GM19455 (cell line): ENCODE data around the gene B4GALT7.
"Not testable (repeated sequence)": the region's sequence is repeated elsewhere in the genome, so short reads cannot be mapped to it uniquely, and the experiment has no call there.

Experiments used
- ATAC-seq: cut with Tn5 transposase; IDR thresholded peaks from one replicate; pipeline ENCODE4 v1.9.1; 2021; ENCODE audit not compliant: unreplicated experiment

Gene B4GALT7

GRCh38 chr5:177608243-177609075 is 8.5 kb downstream of the B4GALT7 start:
- no peak for ATAC-seq

GRCh38 chr5:177609076-177610059 is 9.4 kb downstream of the B4GALT7 start:
- ATAC-seq, result no peak

- ATAC-seq, result no peak
These were observed 10.3 kb downstream of the B4GALT7 start for GRCh38 chr5:177610131-177610769.

GRCh38 chr5:177610770-177611445 is 11.0 kb downstream of the B4GALT7 start:
- ATAC-seq, result no peak

- no peak for ATAC-seq
These were observed 11.7 kb downstream of the B4GALT7 start for GRCh38 chr5:177611446-177612214.

GRCh38 chr5:177612215-177612673 is 12.3 kb downstream of the B4GALT7 start:
- ATAC-seq, result no peak

- no peak for ATAC-seq
These were observed 20.6 kb downstream of the B4GALT7 start for GRCh38 chr5:177620560-177620959.

GRCh38 chr5:177624172-177624571 is 24.2 kb downstream of the B4GALT7 start:
- ATAC-seq, result not testable (repeated sequence)

- not testable (repeated sequence) for ATAC-seq
These were observed 30.3 kb downstream of the B4GALT7 start for GRCh38 chr5:177630186-177630585.

GRCh38 chr5:177634912-177635311 is 35.0 kb downstream of the B4GALT7 start:
- ATAC-seq, result not testable (repeated sequence)

- ATAC-seq, result not testable (repeated sequence)
These were observed 45.5 kb downstream of the B4GALT7 start for GRCh38 chr5:177645462-177645861.

- not testable (repeated sequence) for ATAC-seq
These were observed 51.3 kb downstream of the B4GALT7 start for GRCh38 chr5:177651235-177651634.

- not testable (repeated sequence) for ATAC-seq
These were observed 57.9 kb downstream of the B4GALT7 start for GRCh38 chr5:177657846-177658245.

- not testable (repeated sequence) for ATAC-seq
These were observed 58.6 kb downstream of the B4GALT7 start for GRCh38 chr5:177658542-177658941.
